B cell (primary cell): ENCODE results near the gene HIPK3.

Source experiments
- CTCF ChIP-seq: fragments of 200-600 bp; IDR thresholded peaks from one replicate; pipeline ENCODE4 v1.8.0; 2022; ENCODE audit warnings: antibody characterized with exemption, mild to moderate bottlenecking
- EZH2 ChIP-seq: IDR thresholded peaks from 2 replicates; pipeline ENCODE4 v1.6.1; 2012; ENCODE audit warnings: borderline replicate concordance, low read depth, mild to moderate bottlenecking, moderate library complexity, low read length; ENCODE audit not compliant: insufficient read depth, poor library complexity, severe bottlenecking

- no peak for TF ChIP-seq CTCF
- no peak for TF ChIP-seq EZH2
Measured at GRCh38 chr11:33272338-33273107, 15.3 kb downstream of the HIPK3 start.
